ENCODE results near the gene BCR. TPM values are rescaled to one million over a fixed set of nuclear protein-coding genes. Genes with fewer than 3 reads are reported as not detected.

The BCR gene
- polyA plus RNA-seq, 1 donor (not counting 4 experiments of a cell fraction or from before 2014, with no cell fraction given), result 25.8 TPM

GRCh38 chr22:23146478-23147205 is 33.7 kb upstream of the BCR start:
- Histone ChIP-seq H3K27me3 (ENCODE audit: control insufficient read depth, extremely low read depth, insufficient read depth, low read length) (no peaks in the 10 kb centered on the region), H3K4me2 (ENCODE audit: control insufficient read depth, extremely low read depth, insufficient read depth, low read depth, low read length) (no peak overlapping the region), H3K9me3 (ENCODE audit: control insufficient read depth, low read depth, low read length) (no peaks in the 10 kb centered on the region), H3K27ac (ENCODE audit: control insufficient read depth, insufficient read depth, low read length) (no peak overlapping the region), H3K9me1 (ENCODE audit: control insufficient read depth, extremely low read depth, insufficient read depth, low read length) (no peaks in the 10 kb centered on the region), H3K79me2 (ENCODE audit: control insufficient read depth, insufficient read depth, low read length) (no peaks in the 10 kb centered on the region), H2AFZ (ENCODE audit: control insufficient read depth, low read length) (no peak overlapping the region), H3K36me3 (ENCODE audit: control insufficient read depth in 2 of 2, extremely low read depth in 1 of 2, insufficient read depth in 2 of 2, low read length in 2 of 2) (peaks cover 0 to 1% of the 10 kb centered on the region in 2 experiments), H4K20me1 (ENCODE audit: control insufficient read depth, extremely low read depth, insufficient read depth, low read length) (peaks cover 3% of the 10 kb centered on the region), H3K4me3 (ENCODE audit: control insufficient read depth in 2 of 3, extremely low read depth in 1 of 3, insufficient read depth in 2 of 3, low read depth in 1 of 3, low read length in 3 of 3) (no peak overlapping the region), H3K4me1 (ENCODE audit: control insufficient read depth, extremely low read depth, insufficient read depth, low read length) (peaks cover 26% of the 10 kb centered on the region), H3K9ac (ENCODE audit: control insufficient read depth, extremely low read depth, insufficient read depth, low read length) (no peak overlapping the region)
- FAIRE-seq, result no peak
- no peak for TF ChIP-seq EZH2 (IDR thresholded peaks at IDR 0.05; ENCODE audit: low read length)
- TF ChIP-seq, protein P1, sequence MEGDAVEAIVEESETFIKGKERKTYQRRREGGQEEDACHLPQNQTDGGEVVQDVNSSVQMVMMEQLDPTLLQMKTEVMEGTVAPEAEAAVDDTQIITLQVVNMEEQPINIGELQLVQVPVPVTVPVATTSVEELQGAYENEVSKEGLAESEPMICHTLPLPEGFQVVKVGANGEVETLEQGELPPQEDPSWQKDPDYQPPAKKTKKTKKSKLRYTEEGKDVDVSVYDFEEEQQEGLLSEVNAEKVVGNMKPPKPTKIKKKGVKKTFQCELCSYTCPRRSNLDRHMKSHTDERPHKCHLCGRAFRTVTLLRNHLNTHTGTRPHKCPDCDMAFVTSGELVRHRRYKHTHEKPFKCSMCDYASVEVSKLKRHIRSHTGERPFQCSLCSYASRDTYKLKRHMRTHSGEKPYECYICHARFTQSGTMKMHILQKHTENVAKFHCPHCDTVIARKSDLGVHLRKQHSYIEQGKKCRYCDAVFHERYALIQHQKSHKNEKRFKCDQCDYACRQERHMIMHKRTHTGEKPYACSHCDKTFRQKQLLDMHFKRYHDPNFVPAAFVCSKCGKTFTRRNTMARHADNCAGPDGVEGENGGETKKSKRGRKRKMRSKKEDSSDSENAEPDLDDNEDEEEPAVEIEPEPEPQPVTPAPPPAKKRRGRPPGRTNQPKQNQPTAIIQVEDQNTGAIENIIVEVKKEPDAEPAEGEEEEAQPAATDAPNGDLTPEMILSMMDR (optimal IDR thresholded peaks at IDR 0.05 in 1 of 3, IDR thresholded peaks at IDR 0.05 in 1 of 3, conservative IDR thresholded peaks at IDR 0.05 in 1 of 3; ENCODE audit: extremely low read depth in 1 of 3, insufficient read depth in 2 of 3, low read length in 3 of 3), result no peak
- dilution Hi-C loops (cut with MboI; ENCODE audit: extremely low pct_ligation_motif_present, low sequenced_read_pairs), result no loop called here
- no peak for DNase-seq (ENCODE audit: low read depth, low spot score)

DNA sequence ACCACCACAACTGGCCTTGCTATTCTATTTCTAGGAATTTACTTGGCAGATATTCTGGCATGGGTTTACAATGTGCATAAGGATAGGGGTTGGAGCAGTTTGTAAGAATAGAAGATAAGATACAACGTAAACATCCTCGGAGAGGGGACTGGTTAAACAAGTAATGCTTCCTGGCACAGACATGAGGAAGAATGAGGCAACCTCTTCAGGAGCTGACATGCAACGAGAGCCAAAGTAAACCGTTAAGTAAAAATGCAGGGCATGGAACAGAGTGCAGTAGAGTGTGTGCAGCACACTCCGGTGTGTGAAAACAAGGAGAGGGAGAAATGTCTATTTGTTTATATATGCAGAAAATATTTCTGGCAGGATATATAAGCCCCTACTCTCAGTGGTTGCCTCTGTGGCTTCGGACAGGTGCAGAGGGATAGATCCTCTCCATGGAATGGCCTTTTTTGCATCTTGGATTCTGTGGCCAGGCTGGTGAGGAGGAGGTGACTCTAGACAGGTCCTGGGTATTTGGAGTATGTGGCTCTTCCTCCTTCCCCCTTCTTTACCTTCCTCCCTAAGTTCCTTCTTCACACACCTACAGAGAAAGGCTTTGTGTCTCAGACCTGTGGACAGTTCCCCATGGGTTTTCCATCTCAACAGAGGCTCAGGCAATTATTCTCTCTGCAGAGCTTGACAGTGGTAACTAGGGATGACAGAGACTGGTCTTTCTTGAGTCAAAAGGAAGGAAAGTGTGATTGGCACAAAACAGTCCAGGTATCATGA is 32.5 kb upstream of the BCR start:
- no peak for TF ChIP-seq EZH2 (IDR thresholded peaks at IDR 0.05; ENCODE audit: low read length)
- TF ChIP-seq, protein P1 (optimal IDR thresholded peaks at IDR 0.05 in 1 of 3, IDR thresholded peaks at IDR 0.05 in 1 of 3, conservative IDR thresholded peaks at IDR 0.05 in 1 of 3; ENCODE audit: extremely low read depth in 1 of 3, insufficient read depth in 2 of 3, low read length in 3 of 3), result no peak
- H3K4me3 ChIP-seq (ENCODE audit: control insufficient read depth in 2 of 3, extremely low read depth in 1 of 3, insufficient read depth in 2 of 3, low read depth in 1 of 3, low read length in 3 of 3), result no peak overlapping the region
- H3K4me1 ChIP-seq (ENCODE audit: control insufficient read depth, extremely low read depth, insufficient read depth, low read length), result peaks cover 29% of the 10 kb centered on the region
- peaks cover 3% of the 10 kb centered on the region for H4K20me1 ChIP-seq (ENCODE audit: control insufficient read depth, extremely low read depth, insufficient read depth, low read length)
- FAIRE-seq, result peak; percentile 80
- no peak overlapping the region for H3K9ac ChIP-seq (ENCODE audit: control insufficient read depth, extremely low read depth, insufficient read depth, low read length)
- H3K27ac ChIP-seq (ENCODE audit: control insufficient read depth, insufficient read depth, low read length), result no peak overlapping the region
- no peaks in the 10 kb centered on the region for H3K79me2 ChIP-seq (ENCODE audit: control insufficient read depth, insufficient read depth, low read length)
- H3K27me3 ChIP-seq (ENCODE audit: control insufficient read depth, extremely low read depth, insufficient read depth, low read length), result no peaks in the 10 kb centered on the region
- H2AFZ ChIP-seq (ENCODE audit: control insufficient read depth, low read length), result no peak overlapping the region
- H3K9me3 ChIP-seq (ENCODE audit: control insufficient read depth, low read depth, low read length), result no peaks in the 10 kb centered on the region
- peaks cover 0 to 1% of the 10 kb centered on the region in 2 experiments for H3K36me3 ChIP-seq (ENCODE audit: control insufficient read depth in 2 of 2, extremely low read depth in 1 of 2, insufficient read depth in 2 of 2, low read length in 2 of 2)
- dilution Hi-C loops (cut with MboI; ENCODE audit: extremely low pct_ligation_motif_present, low sequenced_read_pairs), result no loop called here
- no peaks in the 10 kb centered on the region for H3K9me1 ChIP-seq (ENCODE audit: control insufficient read depth, extremely low read depth, insufficient read depth, low read length)
- H3K4me2 ChIP-seq (ENCODE audit: control insufficient read depth, extremely low read depth, insufficient read depth, low read depth, low read length), result peak overlapping the region; percentile 7
- DNase-seq (ENCODE audit: low read depth, low spot score), result no peak
